Measurements from ENCODE around the gene MRPL24.

- TF ChIP-seq, protein P1, sequence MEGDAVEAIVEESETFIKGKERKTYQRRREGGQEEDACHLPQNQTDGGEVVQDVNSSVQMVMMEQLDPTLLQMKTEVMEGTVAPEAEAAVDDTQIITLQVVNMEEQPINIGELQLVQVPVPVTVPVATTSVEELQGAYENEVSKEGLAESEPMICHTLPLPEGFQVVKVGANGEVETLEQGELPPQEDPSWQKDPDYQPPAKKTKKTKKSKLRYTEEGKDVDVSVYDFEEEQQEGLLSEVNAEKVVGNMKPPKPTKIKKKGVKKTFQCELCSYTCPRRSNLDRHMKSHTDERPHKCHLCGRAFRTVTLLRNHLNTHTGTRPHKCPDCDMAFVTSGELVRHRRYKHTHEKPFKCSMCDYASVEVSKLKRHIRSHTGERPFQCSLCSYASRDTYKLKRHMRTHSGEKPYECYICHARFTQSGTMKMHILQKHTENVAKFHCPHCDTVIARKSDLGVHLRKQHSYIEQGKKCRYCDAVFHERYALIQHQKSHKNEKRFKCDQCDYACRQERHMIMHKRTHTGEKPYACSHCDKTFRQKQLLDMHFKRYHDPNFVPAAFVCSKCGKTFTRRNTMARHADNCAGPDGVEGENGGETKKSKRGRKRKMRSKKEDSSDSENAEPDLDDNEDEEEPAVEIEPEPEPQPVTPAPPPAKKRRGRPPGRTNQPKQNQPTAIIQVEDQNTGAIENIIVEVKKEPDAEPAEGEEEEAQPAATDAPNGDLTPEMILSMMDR (IDR thresholded peaks at IDR 0.05 in 8 of 11, conservative IDR thresholded peaks at IDR 0.05 in 3 of 11) = no peak
- no peak for TF ChIP-seq POLR2A (IDR thresholded peaks at IDR 0.05)
These were observed 27.2 kb upstream of the MRPL24 start for GRCh38 chr1:156767879-156768604.

Data from spleen (tissue), 7 donors.